OCI-M1 (cell line): ENCODE data around the gene HCFC1R1.

ENCODE experiments used
- DNase-seq: peaks from one replicate; lab custom pipeline; 2025; lab: John Stamatoyannopoulos, UW

Gene HCFC1R1

DNA sequence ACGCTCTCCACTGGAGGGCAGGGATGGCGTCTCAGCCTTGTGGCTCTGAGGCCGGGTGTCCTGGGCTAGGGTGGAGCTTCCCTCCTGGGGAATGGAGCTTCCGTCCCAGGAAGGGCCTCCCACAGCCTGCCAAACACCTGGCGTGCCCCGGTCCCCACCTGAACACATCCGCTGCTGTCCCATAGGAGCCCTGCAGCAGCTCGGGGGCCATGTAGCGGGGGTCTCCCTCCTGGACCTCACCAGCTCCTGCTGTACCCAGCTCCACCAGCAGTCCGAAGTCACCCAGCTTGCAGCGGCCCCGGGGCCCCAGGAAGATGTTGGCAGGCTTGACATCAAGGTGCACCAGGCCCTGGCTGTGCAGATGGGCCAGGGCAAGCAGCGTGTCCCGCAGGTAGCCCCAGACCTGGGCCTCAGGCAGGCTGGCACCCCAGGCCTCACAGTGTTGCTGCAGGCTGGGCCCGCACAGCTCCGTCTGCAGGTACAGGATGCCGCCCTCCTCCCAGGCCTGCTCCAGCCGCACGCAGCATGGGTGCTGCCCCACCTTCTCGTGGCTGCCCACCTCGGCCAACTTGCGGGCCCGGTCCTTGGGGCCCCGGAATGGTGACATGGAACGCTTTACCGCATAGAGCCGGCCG is 48.5 kb downstream of the HCFC1R1 start:
- no peak for DNase-seq

DNA sequence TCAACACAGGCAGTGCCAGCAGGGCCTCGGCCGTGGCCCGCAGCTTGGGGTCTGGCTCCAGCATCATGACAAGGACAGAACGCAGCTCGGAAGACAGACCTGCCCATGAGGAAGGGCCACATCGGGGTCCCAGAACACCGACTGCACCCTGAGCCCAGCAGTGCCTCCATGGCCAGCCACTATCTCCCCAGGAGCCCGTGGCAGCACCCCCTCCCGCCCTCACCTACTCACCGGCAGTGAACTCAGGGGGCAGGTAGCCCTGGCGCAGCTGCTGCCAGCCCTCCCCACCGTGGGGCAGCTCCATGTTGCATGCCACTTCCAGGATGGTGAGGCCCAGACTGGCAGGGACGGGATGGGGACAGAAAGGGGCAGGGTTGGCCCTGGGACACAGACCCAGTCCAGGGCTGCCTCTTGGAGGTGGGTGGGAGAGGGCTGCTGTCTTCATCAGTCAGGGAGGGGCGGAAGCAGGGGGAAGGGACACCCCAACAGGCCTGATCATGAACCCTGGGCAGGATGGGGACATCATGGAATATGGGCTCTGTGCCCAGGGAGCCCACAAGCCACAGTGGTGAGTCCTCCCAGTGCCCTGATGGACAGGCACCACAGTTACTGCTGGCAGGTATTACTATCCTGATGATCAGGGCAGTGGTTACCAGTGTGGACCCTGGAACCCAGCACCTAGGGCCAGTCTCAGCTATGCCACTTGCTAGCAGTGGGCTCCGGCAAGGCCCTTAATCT is 49.3 kb downstream of the HCFC1R1 start:
- DNase-seq: no peak

DNA sequence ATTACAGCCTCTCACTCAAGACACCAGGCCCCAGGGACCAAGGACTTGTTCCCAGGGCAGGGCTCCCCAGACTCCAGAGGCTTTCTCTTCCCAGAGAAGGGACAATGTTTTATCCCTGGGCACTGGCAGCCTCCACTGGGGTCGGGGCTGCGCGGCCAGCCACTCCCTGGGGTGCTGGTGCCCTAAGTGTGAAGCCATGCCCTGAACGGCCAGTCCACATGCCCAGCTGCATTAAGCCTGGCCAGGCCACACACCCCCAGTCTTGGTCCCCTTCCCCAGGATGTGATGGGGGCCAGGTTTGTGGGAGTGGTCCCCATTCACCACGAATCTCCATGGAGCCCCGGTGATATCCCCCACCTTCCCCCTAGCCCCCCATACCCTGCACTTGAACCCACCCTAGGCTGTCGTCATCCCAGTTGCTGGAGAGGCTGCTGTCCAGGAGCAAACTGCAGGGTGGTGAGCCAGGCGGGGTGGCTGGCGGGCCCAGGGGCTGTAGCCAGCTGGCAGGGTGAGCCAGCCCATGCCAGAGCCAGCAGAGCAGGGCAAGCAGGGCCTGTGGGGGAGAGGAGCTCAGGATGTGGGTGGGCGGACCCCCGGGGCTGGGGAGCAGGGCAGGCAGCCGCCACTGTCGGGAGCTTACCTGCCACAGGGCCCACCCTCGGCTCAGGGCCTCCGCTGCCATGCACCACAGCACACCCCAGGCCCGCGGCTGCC is 50.0 kb downstream of the HCFC1R1 start:
- no peak for DNase-seq

DNA sequence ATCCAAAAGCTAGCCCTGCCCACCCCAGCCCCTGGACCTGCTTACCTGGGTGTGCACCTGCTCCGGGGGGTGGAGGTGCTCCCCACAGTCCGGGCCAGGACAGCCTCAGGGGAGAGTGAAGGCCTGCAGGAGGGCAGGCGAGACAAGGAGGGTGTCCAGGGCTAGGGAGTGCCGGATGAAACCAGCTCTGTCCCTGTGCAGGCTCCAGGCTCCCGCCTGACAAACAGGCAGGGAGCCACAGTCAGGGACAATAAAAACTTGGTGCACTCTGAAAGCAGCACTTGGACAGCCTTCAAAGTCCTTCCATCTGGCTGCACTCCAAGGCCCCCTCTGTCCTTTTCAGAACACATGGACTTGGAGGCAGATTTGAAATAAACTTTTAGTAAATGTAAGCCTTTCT is 50.6 kb downstream of the HCFC1R1 start:
- no peak for DNase-seq
